H1 (cell line): ENCODE data around the gene SHISA9. TPM values are rescaled to one million over a fixed set of nuclear protein-coding genes. Genes with fewer than 3 reads are reported as not detected.

ENCODE experiments used
- CBX5 ChIP-seq: fragments of 300-800, 300-1000 bp; sonication (generic); IDR thresholded peaks from 2 replicates; pipeline ENCODE4 v1.7.1; 2016; ENCODE audit warnings: antibody characterized with exemption, low read length, low read depth
- CHD2 ChIP-seq: IDR thresholded peaks from 2 replicates; pipeline ENCODE4 v1.6.1; 2012; ENCODE audit warnings: low read length, improper control_type of control experiment
- CREB1 ChIP-seq: IDR thresholded peaks from 2 replicates; pipeline ENCODE4 v1.6.1; 2012; ENCODE audit warnings: inconsistent platforms
- NANOG ChIP-seq: IDR thresholded peaks from 2 replicates; pipeline ENCODE4 v1.6.1; 2011; ENCODE audit warnings: low read length, low read depth, mild to moderate bottlenecking, inconsistent platforms; ENCODE audit not compliant: insufficient read depth, poor library complexity, severe bottlenecking
- POLR2AphosphoS5 ChIP-seq: IDR thresholded peaks from 2 replicates; pipeline ENCODE4 v1.6.1; 2011; ENCODE audit warnings: low read depth, low read length
- SP1 ChIP-seq: IDR thresholded peaks from 2 replicates; pipeline ENCODE4 v1.6.1; 2011; ENCODE audit warnings: low read depth, low read length
- polyA plus RNA-seq, 7 experiments: library from polyadenylated mRNA; depleted of rRNA in 3 of 7; stranded (reverse) in 5 of 7; unstranded in 2 of 7; fragments of >200 nt in 5 of 7; fragments of 200-250 nt in 2 of 7; gene quantifications; 1 replicate in 5 of 7; 2 replicates in 1 of 7; 4 replicates in 1 of 7; pipeline versions ENCODE4 v1.2.1 to v1.2.3, GENCODE V29; 2011 to 2013; ENCODE audit warnings: missing spikeins in 2 of 7, mixed read lengths in 2 of 7
- total RNA-seq: library from RNA; stranded (reverse); fragmentation: NEBNext Ultra II Directional; extraction: Animal tissue kit (Norgen Biotek cat#: 25700); gene quantifications from 2 replicates; pipeline ENCODE4 v1.2.1, GENCODE V29; 2021
- TF ChIP-seq, protein P1 (sequence below): IDR thresholded peaks from 2 replicates; pipeline ENCODE4 v1.6.1; 2012; ENCODE audit warnings: low read length, inconsistent platforms
- TF ChIP-seq, protein P2 (sequence below): IDR thresholded peaks from 2 replicates; pipeline ENCODE4 v1.6.1; 2011; ENCODE audit warnings: low read length, improper control_type of control experiment

The SHISA9 gene
- total and polyA plus RNA-seq, 2 of the 8 experiments (the other 6 are each of a cell fraction or from before 2014, with no cell fraction given): 25.6 to 39.8 TPM

DNA sequence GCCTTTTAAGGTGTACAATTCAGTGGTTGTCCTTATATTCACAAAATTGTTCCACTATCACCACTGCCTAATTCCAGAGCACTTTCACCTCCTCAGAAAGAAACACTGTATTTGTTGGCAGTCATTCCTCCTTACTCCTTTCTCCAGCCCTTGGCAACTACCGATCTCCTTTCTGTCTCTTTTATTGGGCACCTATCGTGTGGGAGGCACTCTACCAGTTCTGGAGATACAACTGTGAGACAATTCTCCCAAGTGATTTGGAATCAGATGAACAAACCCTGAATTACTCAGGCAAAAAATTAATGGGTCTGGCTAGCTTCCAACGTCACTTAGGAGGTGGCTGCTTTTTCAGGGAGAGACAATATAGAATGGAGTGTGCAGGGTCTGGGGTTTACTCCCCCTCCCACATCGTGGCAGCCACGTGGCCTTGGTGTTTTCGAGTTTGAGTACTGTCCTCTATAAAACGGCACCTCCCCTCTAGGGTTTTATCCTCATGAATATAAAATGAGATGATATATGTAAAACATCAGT is 63.9 kb downstream of the SHISA9 start (continued):
- no peak for TF ChIP-seq SP1
- TF ChIP-seq CREB1: no peak
- TF ChIP-seq, protein P1, sequence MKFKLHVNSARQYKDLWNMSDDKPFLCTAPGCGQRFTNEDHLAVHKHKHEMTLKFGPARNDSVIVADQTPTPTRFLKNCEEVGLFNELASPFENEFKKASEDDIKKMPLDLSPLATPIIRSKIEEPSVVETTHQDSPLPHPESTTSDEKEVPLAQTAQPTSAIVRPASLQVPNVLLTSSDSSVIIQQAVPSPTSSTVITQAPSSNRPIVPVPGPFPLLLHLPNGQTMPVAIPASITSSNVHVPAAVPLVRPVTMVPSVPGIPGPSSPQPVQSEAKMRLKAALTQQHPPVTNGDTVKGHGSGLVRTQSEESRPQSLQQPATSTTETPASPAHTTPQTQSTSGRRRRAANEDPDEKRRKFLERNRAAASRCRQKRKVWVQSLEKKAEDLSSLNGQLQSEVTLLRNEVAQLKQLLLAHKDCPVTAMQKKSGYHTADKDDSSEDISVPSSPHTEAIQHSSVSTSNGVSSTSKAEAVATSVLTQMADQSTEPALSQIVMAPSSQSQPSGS: no peak
- no peak for TF ChIP-seq POLR2AphosphoS5
- TF ChIP-seq CHD2: no peak
- no peak for TF ChIP-seq CBX5
- TF ChIP-seq, protein P2, sequence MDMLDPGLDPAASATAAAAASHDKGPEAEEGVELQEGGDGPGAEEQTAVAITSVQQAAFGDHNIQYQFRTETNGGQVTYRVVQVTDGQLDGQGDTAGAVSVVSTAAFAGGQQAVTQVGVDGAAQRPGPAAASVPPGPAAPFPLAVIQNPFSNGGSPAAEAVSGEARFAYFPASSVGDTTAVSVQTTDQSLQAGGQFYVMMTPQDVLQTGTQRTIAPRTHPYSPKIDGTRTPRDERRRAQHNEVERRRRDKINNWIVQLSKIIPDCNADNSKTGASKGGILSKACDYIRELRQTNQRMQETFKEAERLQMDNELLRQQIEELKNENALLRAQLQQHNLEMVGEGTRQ: no peak
- no peak for TF ChIP-seq NANOG
